MV-4-11 (cell line): ENCODE measurements around the gene S100A5.
"Not testable (repeated sequence)": the region's sequence is repeated elsewhere in the genome, so short reads cannot be mapped to it uniquely, and the experiment has no call there.

Source experiments
- DNase-seq: peaks from one replicate; lab custom pipeline; 2025; lab: John Stamatoyannopoulos, UW

S100A5 gene

GRCh38 chr1:153532769-153533599 lies 7.8 kb downstream of the S100A5 start:
- DNase-seq: peak; percentile 53

DNA sequence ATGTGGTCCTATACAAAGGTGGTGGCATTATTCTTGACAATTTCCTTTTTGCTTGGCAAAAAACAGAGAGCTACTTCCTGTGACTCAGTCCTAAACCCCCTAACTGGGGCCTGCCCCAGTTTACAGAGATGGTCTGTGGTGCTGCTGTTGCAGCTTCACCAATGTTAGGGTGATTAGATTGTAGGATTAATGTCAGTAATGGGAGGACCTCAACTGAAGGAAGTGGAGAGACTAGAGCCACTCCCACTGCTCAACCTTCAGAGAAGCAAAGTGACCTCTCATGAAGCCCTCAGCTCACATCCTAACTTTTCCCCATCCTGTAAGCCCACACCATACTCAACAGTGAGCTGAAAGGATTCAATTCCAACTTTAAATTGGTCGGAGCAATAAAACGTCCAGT lies 8.6 kb downstream of the S100A5 start:
- DNase-seq: no peak

DNA sequence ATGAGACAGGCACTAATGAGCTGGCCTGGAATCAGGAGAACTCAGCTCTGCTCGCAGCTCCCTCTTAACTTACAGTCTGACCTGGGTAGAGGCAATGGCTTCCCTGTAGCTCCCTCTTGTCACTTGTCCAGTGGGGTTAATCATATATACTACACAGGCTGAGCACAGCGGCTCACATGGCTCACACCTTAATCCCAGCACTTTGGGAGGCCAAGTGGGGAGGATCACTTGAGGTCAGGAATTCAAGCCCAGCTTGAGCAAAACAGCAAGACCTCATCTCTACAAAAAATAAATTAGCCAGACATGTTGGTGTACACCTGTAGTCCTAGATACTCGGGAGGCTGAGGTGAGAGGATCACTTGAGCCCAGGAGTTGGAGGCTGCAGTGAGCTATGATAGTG lies 9.1 kb downstream of the S100A5 start:
- DNase-seq: no peak

DNA sequence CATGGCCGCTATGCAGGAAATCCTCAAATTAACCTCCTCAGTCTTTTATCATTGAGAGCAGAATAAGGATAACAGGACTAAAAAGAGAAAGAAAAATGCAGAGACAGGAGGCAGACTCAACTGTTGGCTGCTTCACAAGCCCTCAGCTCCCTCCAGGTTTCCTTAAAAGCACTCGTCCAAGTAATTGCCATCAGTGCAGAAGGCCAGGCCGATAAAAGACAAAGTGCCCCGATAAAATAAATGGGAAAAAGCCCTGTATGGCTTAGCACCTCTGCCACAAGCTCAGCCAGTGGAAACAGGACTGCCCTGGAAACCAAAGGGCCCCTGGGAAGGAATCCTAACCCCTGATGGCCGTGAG lies 13.1 kb downstream of the S100A5 start:
- no peak for DNase-seq

- no peak for DNase-seq
Measured at GRCh38 chr1:153527023-153527682, 13.6 kb downstream of the S100A5 start.

- no peak for DNase-seq
Measured at GRCh38 chr1:153526132-153526543, 14.6 kb downstream of the S100A5 start.

GRCh38 chr1:153525088-153525728 lies 15.5 kb downstream of the S100A5 start:
- DNase-seq: no peak

GRCh38 chr1:153522353-153523048 lies 18.2 kb downstream of the S100A5 start:
- DNase-seq: peak; percentile 60

DNA sequence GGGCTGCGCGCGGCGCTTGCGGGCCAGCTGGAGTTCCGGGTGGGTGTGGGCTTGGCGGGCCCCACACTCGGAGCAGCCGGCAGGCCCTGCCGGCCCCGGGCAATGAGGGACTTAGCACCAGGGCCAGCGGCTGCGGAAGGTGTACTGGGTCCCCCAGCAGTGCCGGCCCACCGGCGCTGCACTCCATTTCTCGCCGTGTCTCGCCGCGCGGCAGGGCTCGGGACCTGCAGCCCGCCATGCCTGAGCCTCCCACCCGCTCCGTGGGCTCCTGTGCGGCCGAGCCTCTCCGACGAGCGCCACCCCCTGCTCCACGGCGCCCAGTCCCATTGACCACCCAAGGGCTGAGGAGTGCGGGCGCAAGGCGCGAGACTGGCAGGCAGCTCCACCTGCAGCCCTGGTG lies 18.9 kb downstream of the S100A5 start:
- not testable (repeated sequence) for DNase-seq

GRCh38 chr1:153520818-153521476 lies 19.8 kb downstream of the S100A5 start:
- no peak for DNase-seq

DNA sequence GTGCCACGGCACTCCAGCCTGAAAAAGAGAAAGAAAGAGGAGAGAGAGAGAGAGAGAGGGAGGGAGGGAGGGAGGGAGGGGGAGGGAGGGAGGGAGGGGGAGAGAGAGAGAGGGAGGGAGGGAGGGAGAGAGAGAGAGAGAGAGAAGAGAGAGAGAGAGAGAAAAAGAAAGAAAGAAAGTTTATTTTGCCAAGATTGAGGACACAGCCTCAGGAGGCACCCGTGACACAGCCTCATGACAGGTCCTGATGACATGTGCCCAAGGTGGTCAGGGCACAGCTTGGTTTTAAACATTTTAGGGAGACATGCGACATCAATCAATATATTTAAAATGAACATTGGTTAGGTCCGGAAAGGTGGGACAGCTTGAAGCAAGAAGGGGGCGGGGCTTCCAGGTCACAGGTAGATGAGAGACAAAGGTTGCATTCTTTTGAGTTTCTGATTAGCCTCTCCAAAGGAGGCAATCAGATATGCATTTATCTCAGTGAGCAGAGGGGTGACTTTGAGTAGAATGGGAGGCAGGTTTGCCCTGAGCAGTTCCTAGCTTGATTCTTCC lies 20.5 kb downstream of the S100A5 start:
- not testable (repeated sequence) for DNase-seq

GRCh38 chr1:153519242-153519641 lies 21.5 kb downstream of the S100A5 start:
- DNase-seq: no peak

DNA sequence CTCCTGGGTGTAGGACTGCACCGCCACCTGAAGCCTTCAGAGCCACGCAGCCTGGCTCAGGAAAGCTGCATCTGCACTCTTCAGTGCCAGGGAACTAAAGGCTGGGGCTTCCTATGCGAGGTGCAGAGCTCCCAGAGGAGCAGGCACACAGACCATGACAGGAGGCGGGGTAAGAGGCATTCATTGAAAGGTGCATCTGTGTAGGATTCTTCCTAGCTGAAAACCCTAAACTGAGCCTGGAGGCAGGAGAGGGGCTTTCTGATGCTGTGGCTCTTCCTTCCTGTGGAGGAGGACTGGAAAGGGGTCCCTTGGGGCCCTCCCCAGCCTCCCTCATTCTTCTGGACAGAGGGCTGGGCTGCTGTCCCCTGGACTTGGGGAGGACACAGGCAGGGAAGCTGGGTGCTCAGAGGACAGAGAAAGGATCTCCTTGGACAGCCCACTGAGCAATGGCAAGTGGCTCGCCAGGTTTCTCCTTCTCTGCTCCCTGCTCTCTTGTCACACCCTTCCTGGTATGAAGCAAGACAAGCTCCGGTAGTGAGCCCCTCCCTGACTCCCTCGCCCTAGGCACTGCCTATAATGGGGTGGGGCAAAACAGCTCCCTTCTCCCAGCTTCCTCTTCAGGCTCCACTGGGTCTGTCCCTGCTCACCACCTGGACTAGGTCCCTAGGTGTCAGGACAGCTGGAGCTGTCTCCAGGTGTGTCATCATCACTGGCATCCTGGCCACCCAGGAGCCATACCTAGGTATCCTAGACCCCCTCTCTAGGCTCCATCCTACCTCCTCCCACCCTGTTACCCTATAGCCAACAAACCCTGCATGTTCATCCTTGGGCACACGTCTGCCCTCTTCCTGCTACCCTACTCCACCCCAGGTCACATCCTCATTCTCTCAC lies 25.0 kb downstream of the S100A5 start:
- peak; percentile 70 for DNase-seq

DNA sequence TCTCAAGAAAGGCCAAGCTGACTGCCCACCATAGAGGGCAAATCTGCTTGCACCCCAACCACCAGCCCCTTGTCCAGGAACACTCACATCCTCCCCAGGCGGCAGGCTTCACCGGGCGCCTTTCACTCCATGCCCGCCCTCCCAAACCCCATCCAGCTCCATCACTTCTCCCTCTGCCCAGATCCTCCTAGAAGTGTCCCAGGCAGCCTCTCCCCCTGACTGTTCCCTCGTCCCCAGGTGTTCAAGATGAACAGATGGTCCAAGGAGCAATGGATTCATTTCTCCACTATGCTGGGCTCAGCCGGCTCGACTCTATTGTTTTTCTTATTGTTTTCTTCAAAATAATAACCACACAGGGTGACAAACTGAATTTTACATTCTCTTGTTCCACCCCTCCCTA lies 27.1 kb downstream of the S100A5 start:
- DNase-seq: no peak

- peak; percentile 20 for DNase-seq
Measured at GRCh38 chr1:153513023-153513422, 27.7 kb downstream of the S100A5 start.

GRCh38 chr1:153510984-153511410 lies 29.7 kb downstream of the S100A5 start:
- DNase-seq: peak; percentile 65

- peak; percentile 40 for DNase-seq
Measured at GRCh38 chr1:153509729-153510354, 30.9 kb downstream of the S100A5 start.

- DNase-seq: no peak
Measured at GRCh38 chr1:153509036-153509435, 31.7 kb downstream of the S100A5 start.

GRCh38 chr1:153507926-153508583 lies 32.7 kb downstream of the S100A5 start:
- no peak for DNase-seq
